Suppressor macrophage (primary cell): Measurements from ENCODE around the gene MAPK1IP1L.
"Not testable (repeated sequence)": the region's sequence is repeated elsewhere in the genome, so short reads cannot be mapped to it uniquely, and the experiment has no call there.

ENCODE experiments used
- DNase-seq, 4 experiments: peaks; one replicate each; pipeline ENCODE4 v3.0.0-alpha.2; 2020 to 2022

MAPK1IP1L gene

GRCh38 chr14:55057919-55058318 lies 6.5 kb downstream of the MAPK1IP1L start:
- DNase-seq, result no peak

- DNase-seq, result no peak
Measured at GRCh38 chr14:55059333-55059732, 7.9 kb downstream of the MAPK1IP1L start.

- no peak for DNase-seq
Measured at GRCh38 chr14:55062517-55063351, 11.3 kb downstream of the MAPK1IP1L start.

GRCh38 chr14:55064896-55065295 lies 13.4 kb downstream of the MAPK1IP1L start:
- DNase-seq, result not testable (repeated sequence)

- peak in 2 of 4 experiments; percentile 24 to 40 for DNase-seq
Measured at GRCh38 chr14:55065411-55065810, 14.0 kb downstream of the MAPK1IP1L start.

- DNase-seq, result no peak
Measured at GRCh38 chr14:55066223-55066622, 14.8 kb downstream of the MAPK1IP1L start.

GRCh38 chr14:55070981-55071411 lies 19.5 kb downstream of the MAPK1IP1L start:
- peak in 2 of 4 experiments; percentile 34 to 51 for DNase-seq

GRCh38 chr14:55071870-55072640 lies 20.6 kb downstream of the MAPK1IP1L start:
- peak in 3 of 4 experiments; percentile 27 to 34 (median 32) for DNase-seq

GRCh38 chr14:55073856-55074255 lies 22.4 kb downstream of the MAPK1IP1L start:
- no peak for DNase-seq

- no peak for DNase-seq
Measured at GRCh38 chr14:55074662-55075061, 23.2 kb downstream of the MAPK1IP1L start.

- DNase-seq, result no peak
Measured at GRCh38 chr14:55075628-55076175, 24.3 kb downstream of the MAPK1IP1L start.

GRCh38 chr14:55077170-55078151 lies 26.0 kb downstream of the MAPK1IP1L start:
- DNase-seq, result peak in 3 of 4 experiments; percentile 34 to 48 (median 41)

GRCh38 chr14:55079961-55080360 lies 28.5 kb downstream of the MAPK1IP1L start:
- peak; percentile 38 to 86 (median 63) for DNase-seq

- peak; percentile 48 to 77 (median 64) for DNase-seq
Measured at GRCh38 chr14:55084401-55085059, 33.1 kb downstream of the MAPK1IP1L start.

- DNase-seq, result no peak
Measured at GRCh38 chr14:55085060-55085660, 33.7 kb downstream of the MAPK1IP1L start.

GRCh38 chr14:55086938-55087337 lies 35.5 kb downstream of the MAPK1IP1L start:
- DNase-seq, result no peak

- no peak for DNase-seq
Measured at GRCh38 chr14:55088356-55088755, 36.9 kb downstream of the MAPK1IP1L start.

- DNase-seq, result no peak
Measured at GRCh38 chr14:55092341-55092740, 40.9 kb downstream of the MAPK1IP1L start.

GRCh38 chr14:55094292-55095157 lies 43.1 kb downstream of the MAPK1IP1L start:
- DNase-seq, result no peak
